ENCODE data around the gene SH3PXD2A.

SH3PXD2A gene

GRCh38 chr10:103805781-103806180 lies 49.6 kb downstream of the SH3PXD2A start:
- no peak overlapping the region for H3K4me3 ChIP-seq (ENCODE audit: low read length)
- no peaks in the 10 kb centered on the region for H3K27me3 ChIP-seq (replicated peaks; ENCODE audit: control insufficient read depth, insufficient read depth, low read length)
- H3K9ac ChIP-seq (ENCODE audit: low read length), result no peak overlapping the region
- no peaks in the 10 kb centered on the region for H3K4me1 ChIP-seq (ENCODE audit: control insufficient read depth, insufficient read depth, low read length)
- H3K36me3 ChIP-seq (ENCODE audit: control insufficient read depth, insufficient read depth, low read length, severe bottlenecking), result no peaks in the 10 kb centered on the region
- no peaks in the 10 kb centered on the region for H3K9me3 ChIP-seq (ENCODE audit: control insufficient read depth, low read length)
- DNase-seq (ENCODE audit: low read depth), result no peak

- no peaks in the 10 kb centered on the region for H3K4me1 ChIP-seq (ENCODE audit: control insufficient read depth, insufficient read depth, low read length)
- H3K9ac ChIP-seq (ENCODE audit: low read length), result no peak overlapping the region
- H3K27me3 ChIP-seq (replicated peaks; ENCODE audit: control insufficient read depth, insufficient read depth, low read length), result no peaks in the 10 kb centered on the region
- no peak overlapping the region for H3K4me3 ChIP-seq (ENCODE audit: low read length)
- no peaks in the 10 kb centered on the region for H3K9me3 ChIP-seq (ENCODE audit: control insufficient read depth, low read length)
- DNase-seq (ENCODE audit: low read depth), result no peak
- H3K36me3 ChIP-seq (ENCODE audit: control insufficient read depth, insufficient read depth, low read length, severe bottlenecking), result no peaks in the 10 kb centered on the region
These were observed 50.5 kb downstream of the SH3PXD2A start for GRCh38 chr10:103804871-103805270.

- Histone ChIP-seq H3K4me3 (ENCODE audit: low read length) (no peak overlapping the region), H3K9me3 (ENCODE audit: control insufficient read depth, low read length) (no peaks in the 10 kb centered on the region)
- DNase-seq (ENCODE audit: low read depth), result no peak
These were observed 51.4 kb downstream of the SH3PXD2A start for GRCh38 chr10:103803941-103804340.

GRCh38 chr10:103802637-103803353 lies 52.6 kb downstream of the SH3PXD2A start:
- no peaks in the 10 kb centered on the region for H3K27me3 ChIP-seq (replicated peaks; ENCODE audit: control insufficient read depth, insufficient read depth, low read length)
- no peak overlapping the region for H3K4me3 ChIP-seq (ENCODE audit: low read length)
- no peaks in the 10 kb centered on the region for H3K4me1 ChIP-seq (ENCODE audit: control insufficient read depth, insufficient read depth, low read length)
- no peak for DNase-seq (ENCODE audit: low read depth)
- H3K9me3 ChIP-seq (ENCODE audit: control insufficient read depth, low read length), result no peaks in the 10 kb centered on the region
- no peaks in the 10 kb centered on the region for H3K36me3 ChIP-seq (ENCODE audit: control insufficient read depth, insufficient read depth, low read length, severe bottlenecking)
- no peak overlapping the region for H3K9ac ChIP-seq (ENCODE audit: low read length)

More at GRCh38 chr10:103803941-103804340, 51.4 kb downstream of the SH3PXD2A start:
- Histone ChIP-seq H3K36me3 (ENCODE audit: control insufficient read depth, insufficient read depth, low read length, severe bottlenecking) (no peaks in the 10 kb centered on the region), H3K4me1 (ENCODE audit: control insufficient read depth, insufficient read depth, low read length) (no peaks in the 10 kb centered on the region), H3K9ac (ENCODE audit: low read length) (no peak overlapping the region), H3K27me3 (replicated peaks; ENCODE audit: control insufficient read depth, insufficient read depth, low read length) (no peaks in the 10 kb centered on the region)

GRCh38 chr10:103802081-103802480 lies 53.3 kb downstream of the SH3PXD2A start:
- Histone ChIP-seq H3K4me3 (ENCODE audit: low read length) (no peak overlapping the region), H3K4me1 (ENCODE audit: control insufficient read depth, insufficient read depth, low read length) (no peaks in the 10 kb centered on the region), H3K9ac (ENCODE audit: low read length) (no peak overlapping the region), H3K9me3 (ENCODE audit: control insufficient read depth, low read length) (no peaks in the 10 kb centered on the region), H3K27me3 (replicated peaks; ENCODE audit: control insufficient read depth, insufficient read depth, low read length) (no peaks in the 10 kb centered on the region), H3K36me3 (ENCODE audit: control insufficient read depth, insufficient read depth, low read length, severe bottlenecking) (no peaks in the 10 kb centered on the region)
- DNase-seq (ENCODE audit: low read depth), result no peak

- DNase-seq (ENCODE audit: low read depth), result no peak
These were observed 54.4 kb downstream of the SH3PXD2A start for GRCh38 chr10:103800789-103801540.

GRCh38 chr10:103800089-103800488 lies 55.3 kb downstream of the SH3PXD2A start:
- no peaks in the 10 kb centered on the region for H3K27me3 ChIP-seq (replicated peaks; ENCODE audit: control insufficient read depth, insufficient read depth, low read length)
- H3K9me3 ChIP-seq (ENCODE audit: control insufficient read depth, low read length), result no peaks in the 10 kb centered on the region
- no peak overlapping the region for H3K4me3 ChIP-seq (ENCODE audit: low read length)
- no peak overlapping the region for H3K9ac ChIP-seq (ENCODE audit: low read length)
- H3K4me1 ChIP-seq (ENCODE audit: control insufficient read depth, insufficient read depth, low read length), result no peaks in the 10 kb centered on the region
- DNase-seq (ENCODE audit: low read depth), result no peak
- no peaks in the 10 kb centered on the region for H3K36me3 ChIP-seq (ENCODE audit: control insufficient read depth, insufficient read depth, low read length, severe bottlenecking)

More at GRCh38 chr10:103800789-103801540, 54.4 kb downstream of the SH3PXD2A start:
- no peak overlapping the region for H3K9ac ChIP-seq (ENCODE audit: low read length)
- no peaks in the 10 kb centered on the region for H3K27me3 ChIP-seq (replicated peaks; ENCODE audit: control insufficient read depth, insufficient read depth, low read length)
- no peaks in the 10 kb centered on the region for H3K36me3 ChIP-seq (ENCODE audit: control insufficient read depth, insufficient read depth, low read length, severe bottlenecking)
- H3K9me3 ChIP-seq (ENCODE audit: control insufficient read depth, low read length), result no peaks in the 10 kb centered on the region
- H3K4me1 ChIP-seq (ENCODE audit: control insufficient read depth, insufficient read depth, low read length), result no peaks in the 10 kb centered on the region
- H3K4me3 ChIP-seq (ENCODE audit: low read length), result no peak overlapping the region

- no peak overlapping the region for H3K9ac ChIP-seq (ENCODE audit: low read length)
- peaks cover 3% of the 10 kb centered on the region for H3K4me1 ChIP-seq (ENCODE audit: control insufficient read depth, insufficient read depth, low read length)
- peak; percentile 16 for DNase-seq (ENCODE audit: low read depth)
- no peak overlapping the region for H3K4me3 ChIP-seq (ENCODE audit: low read length)
- no peaks in the 10 kb centered on the region for H3K9me3 ChIP-seq (ENCODE audit: control insufficient read depth, low read length)
- no peaks in the 10 kb centered on the region for H3K36me3 ChIP-seq (ENCODE audit: control insufficient read depth, insufficient read depth, low read length, severe bottlenecking)
- H3K27me3 ChIP-seq (replicated peaks; ENCODE audit: control insufficient read depth, insufficient read depth, low read length), result no peaks in the 10 kb centered on the region
These were observed 56.0 kb downstream of the SH3PXD2A start for GRCh38 chr10:103799341-103799740.

GRCh38 chr10:103798511-103798910 lies 56.9 kb downstream of the SH3PXD2A start:
- H3K4me3 ChIP-seq (ENCODE audit: low read length), result no peak overlapping the region
- H3K9ac ChIP-seq (ENCODE audit: low read length), result no peak overlapping the region
- DNase-seq (ENCODE audit: low read depth), result no peak
- H3K4me1 ChIP-seq (ENCODE audit: control insufficient read depth, insufficient read depth, low read length), result peaks cover 8% of the 10 kb centered on the region
- no peaks in the 10 kb centered on the region for H3K9me3 ChIP-seq (ENCODE audit: control insufficient read depth, low read length)
- H3K27me3 ChIP-seq (replicated peaks; ENCODE audit: control insufficient read depth, insufficient read depth, low read length), result no peaks in the 10 kb centered on the region
- H3K36me3 ChIP-seq (ENCODE audit: control insufficient read depth, insufficient read depth, low read length, severe bottlenecking), result no peaks in the 10 kb centered on the region

- no peak for DNase-seq (ENCODE audit: low read depth)
- Histone ChIP-seq H3K4me3 (ENCODE audit: low read length) (no peak overlapping the region), H3K9ac (ENCODE audit: low read length) (no peak overlapping the region), H3K27me3 (replicated peaks; ENCODE audit: control insufficient read depth, insufficient read depth, low read length) (no peaks in the 10 kb centered on the region), H3K36me3 (ENCODE audit: control insufficient read depth, insufficient read depth, low read length, severe bottlenecking) (no peaks in the 10 kb centered on the region), H3K9me3 (ENCODE audit: control insufficient read depth, low read length) (no peaks in the 10 kb centered on the region), H3K4me1 (ENCODE audit: control insufficient read depth, insufficient read depth, low read length) (peaks cover 8% of the 10 kb centered on the region)
These were observed 57.5 kb downstream of the SH3PXD2A start for GRCh38 chr10:103797857-103798256.

GRCh38 chr10:103795634-103796270 lies 59.6 kb downstream of the SH3PXD2A start:
- H3K9ac ChIP-seq (ENCODE audit: low read length), result no peak overlapping the region
- DNase-seq (ENCODE audit: low read depth), result no peak
- no peak overlapping the region for H3K4me3 ChIP-seq (ENCODE audit: low read length)
- H3K9me3 ChIP-seq (ENCODE audit: control insufficient read depth, low read length), result no peaks in the 10 kb centered on the region
- no peaks in the 10 kb centered on the region for H3K36me3 ChIP-seq (ENCODE audit: control insufficient read depth, insufficient read depth, low read length, severe bottlenecking)
- H3K27me3 ChIP-seq (replicated peaks; ENCODE audit: control insufficient read depth, insufficient read depth, low read length), result no peaks in the 10 kb centered on the region
- peaks cover 8% of the 10 kb centered on the region for H3K4me1 ChIP-seq (ENCODE audit: control insufficient read depth, insufficient read depth, low read length)
